K562 (cell line): ENCODE data around the gene MAST1. TPM values are rescaled to one million over a fixed set of nuclear protein-coding genes. Genes with fewer than 3 reads are reported as not detected.

Experiments used
- GABPA ChIP-seq: fragments of 200-800 bp; sonication (Bioruptor generic); conservative IDR thresholded peaks from 2 replicates; pipeline ENCODE4 v1.6.1; 2016; ENCODE audit warnings: low read depth, missing genetic modification characterization, missing compliant biosample characterization
- ILF3 ChIP-seq: fragments of 450-650 bp; IDR thresholded peaks from 2 replicates; pipeline ENCODE4 v1.6.1; 2018; ENCODE audit warnings: antibody characterized with exemption, mild to moderate bottlenecking, moderate library complexity, borderline replicate concordance
- KDM5B ChIP-seq: fragments of 200-600 bp; sonication (generic); IDR thresholded peaks from 2 replicates; pipeline ENCODE4 v1.6.1; 2012; ENCODE audit warnings: low read depth, mild to moderate bottlenecking, moderate library complexity, low read length, control low read depth, inconsistent platforms; ENCODE audit not compliant: insufficient replicate concordance
- KLF13 ChIP-seq: fragments of 450-650 bp; IDR thresholded peaks from 2 replicates; pipeline ENCODE4 v1.6.1; 2016; ENCODE audit warnings: missing genetic modification characterization, low read depth, mild to moderate bottlenecking, missing compliant biosample characterization, moderate library complexity, borderline replicate concordance
- NR2C2 ChIP-seq, 2 experiments: fragments of 200-800 bp in 1 of 2; sonication (Bioruptor generic) in 1 of 2; sonication (generic) in 1 of 2; formaldehyde crosslinking in 1 of 2; IDR thresholded peaks; 2 replicates each; pipeline versions ENCODE4 v1.6.1 to v1.8.0; 2016 to 2022; ENCODE audit warnings: mild to moderate bottlenecking in 1 of 2, missing compliant biosample characterization in 1 of 2, missing genetic modification characterization in 1 of 2, missing genetic modification reagents in 1 of 2
- PHB2 ChIP-seq: fragments of 450-650 bp; IDR thresholded peaks from 2 replicates; pipeline ENCODE4 v1.6.1; 2017; ENCODE audit warnings: low read depth
- PHF8 ChIP-seq: fragments of 200-600 bp; sonication (generic); IDR thresholded peaks from 2 replicates; pipeline ENCODE4 v1.6.1; 2012; ENCODE audit warnings: mixed run types, mild to moderate bottlenecking, inconsistent platforms, low read length, moderate library complexity, borderline replicate concordance
- RBM15 ChIP-seq: fragments of 200-400 bp; formaldehyde crosslinking; IDR thresholded peaks from 2 replicates; pipeline ENCODE4 v1.6.1; 2018; ENCODE audit warnings: mild to moderate bottlenecking, low read length, moderate library complexity; ENCODE audit not compliant: insufficient read depth
- TOE1 ChIP-seq, 2 experiments: fragments of 450-650 bp in 1 of 2; sonication (generic) in 1 of 2; formaldehyde crosslinking in 1 of 2; IDR thresholded peaks; 2 replicates each; pipeline versions ENCODE4 v1.7.1 to v1.8.0; 2016 to 2022; ENCODE audit warnings: borderline replicate concordance in 2 of 2, mild to moderate bottlenecking in 2 of 2, antibody characterized with exemption in 1 of 2, inconsistent platforms in 1 of 2, low read depth in 1 of 2, missing genetic modification reagents in 1 of 2, moderate library complexity in 1 of 2
- ZNF277 ChIP-seq: fragments of 250-450 bp; sonication (Bioruptor Pico); IDR thresholded peaks from 2 replicates; pipeline ENCODE4 v1.8.0; 2022; ENCODE audit warnings: inconsistent platforms, mild to moderate bottlenecking, moderate library complexity, borderline replicate concordance
- ZNF398 ChIP-seq: fragments of 250-450 bp; sonication (Bioruptor Pico); IDR thresholded peaks from 2 replicates; pipeline ENCODE4 v1.8.0; 2021; ENCODE audit warnings: moderate library complexity, mild to moderate bottlenecking, inconsistent platforms
- ZNF57 ChIP-seq: fragments of 450-650 bp; formaldehyde crosslinking; IDR thresholded peaks from 2 replicates; pipeline ENCODE4 v1.4.0; 2020; ENCODE audit warnings: mild to moderate bottlenecking, moderate library complexity
- polyA plus RNA-seq, 8 experiments: library from polyadenylated mRNA; depleted of rRNA in 4 of 8; stranded (reverse) in 5 of 8; unstranded in 3 of 8; fragments of >200 nt; fragmentation: Nextera tagmentation in 2 of 8; fragmentation: Illumina TruSeq in 1 of 8; extraction: Ambion mirVana in 2 of 8; extraction: Trizol in 1 of 8; gene quantifications; 2 replicates each; pipeline versions ENCODE4 v1.2.1 to v1.2.3, GENCODE V29; 2011 to 2014; ENCODE audit warnings: inconsistent platforms in 1 of 8, missing spikeins in 1 of 8
- total RNA-seq, 7 experiments: library from RNA; depleted of rRNA in 6 of 7; stranded (reverse); fragments of >200 nt in 6 of 7; fragmentation: Illumina TruSeq in 2 of 7; extraction: Trizol in 2 of 7; gene quantifications; 2 replicates each; pipeline versions ENCODE4 v1.2.1 to v1.2.3, GENCODE V29; 2011 to 2021; ENCODE audit warnings: low replicate concordance in 1 of 7
- TF ChIP-seq, protein P1 (sequence below): fragments of 250-450 bp; sonication (Bioruptor Pico); IDR thresholded peaks from 2 replicates; pipeline ENCODE4 v1.8.0; 2021; ENCODE audit warnings: moderate library complexity, mild to moderate bottlenecking, inconsistent platforms
- TF ChIP-seq, protein P2 (sequence below): fragments of 150-350 bp; conservative IDR thresholded peaks from 2 replicates; pipeline ENCODE4 v1.6.1; 2014; ENCODE audit warnings: low read length

Gene MAST1
- total and polyA plus RNA-seq, 9 of the 15 experiments (the other 6 are each of a cell fraction or from before 2014, with no cell fraction given), result 0.48 to 10.3 (median 3.9) TPM

DNA sequence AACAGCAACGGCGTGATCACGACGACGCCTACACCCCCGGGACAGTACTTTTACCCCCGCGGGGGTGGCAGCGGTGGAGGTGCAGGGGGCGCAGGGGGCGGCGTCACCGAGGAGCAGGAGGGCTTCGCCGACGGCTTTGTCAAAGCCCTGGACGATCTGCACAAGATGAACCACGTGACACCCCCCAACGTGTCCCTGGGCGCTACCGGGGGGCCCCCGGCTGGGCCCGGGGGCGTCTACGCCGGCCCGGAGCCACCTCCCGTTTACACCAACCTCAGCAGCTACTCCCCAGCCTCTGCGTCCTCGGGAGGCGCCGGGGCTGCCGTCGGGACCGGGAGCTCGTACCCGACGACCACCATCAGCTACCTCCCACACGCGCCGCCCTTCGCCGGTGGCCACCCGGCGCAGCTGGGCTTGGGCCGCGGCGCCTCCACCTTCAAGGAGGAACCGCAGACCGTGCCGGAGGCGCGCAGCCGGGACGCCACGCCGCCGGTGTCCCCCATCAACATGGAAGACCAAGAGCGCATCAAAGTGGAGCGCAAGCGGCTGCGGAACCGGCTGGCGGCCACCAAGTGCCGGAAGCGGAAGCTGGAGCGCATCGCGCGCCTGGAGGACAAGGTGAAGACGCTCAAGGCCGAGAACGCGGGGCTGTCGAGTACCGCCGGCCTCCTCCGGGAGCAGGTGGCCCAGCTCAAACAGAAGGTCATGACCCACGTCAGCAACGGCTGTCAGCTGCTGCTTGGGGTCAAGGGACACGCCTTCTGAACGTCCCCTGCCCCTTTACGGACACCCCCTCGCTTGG lies 46.1 kb upstream of the MAST1 start (continued):
- TF ChIP-seq ZNF277 (CRISPR knock-in tag) (no peak), KLF13 (tag) (no peak), PHB2 (no peak), KDM5B (peak; percentile 72), TOE1 (IDR thresholded peaks at IDR 0.05; ENCODE audit: borderline replicate concordance) (peak; percentile 82), TOE1 (CRISPR knock-in tag; IDR thresholded peaks at IDR 0.05; ENCODE audit: borderline replicate concordance, low read depth) (no peak), NR2C2 (CRISPR knock-in tag; IDR thresholded peaks at IDR 0.05) (peak; percentile 90), NR2C2 (tag; IDR thresholded peaks at IDR 0.05) (peak; percentile 89), GABPA (tag) (peak; percentile 85), ZNF398 (CRISPR knock-in tag) (no peak), PHF8 (peak; percentile 12; the same call in 1 of the 2 replicates), RBM15 (peak; percentile 96; the same call in 1 of the 2 replicates), ILF3 (no peak), ZNF57 (CRISPR knock-in tag) (no peak)
- TF ChIP-seq, protein P1, sequence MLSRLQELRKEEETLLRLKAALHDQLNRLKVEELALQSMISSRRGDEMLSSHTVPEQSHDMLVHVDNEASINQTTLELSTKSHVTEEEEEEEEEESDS (CRISPR knock-in tag), result no peak
- TF ChIP-seq, protein P2, sequence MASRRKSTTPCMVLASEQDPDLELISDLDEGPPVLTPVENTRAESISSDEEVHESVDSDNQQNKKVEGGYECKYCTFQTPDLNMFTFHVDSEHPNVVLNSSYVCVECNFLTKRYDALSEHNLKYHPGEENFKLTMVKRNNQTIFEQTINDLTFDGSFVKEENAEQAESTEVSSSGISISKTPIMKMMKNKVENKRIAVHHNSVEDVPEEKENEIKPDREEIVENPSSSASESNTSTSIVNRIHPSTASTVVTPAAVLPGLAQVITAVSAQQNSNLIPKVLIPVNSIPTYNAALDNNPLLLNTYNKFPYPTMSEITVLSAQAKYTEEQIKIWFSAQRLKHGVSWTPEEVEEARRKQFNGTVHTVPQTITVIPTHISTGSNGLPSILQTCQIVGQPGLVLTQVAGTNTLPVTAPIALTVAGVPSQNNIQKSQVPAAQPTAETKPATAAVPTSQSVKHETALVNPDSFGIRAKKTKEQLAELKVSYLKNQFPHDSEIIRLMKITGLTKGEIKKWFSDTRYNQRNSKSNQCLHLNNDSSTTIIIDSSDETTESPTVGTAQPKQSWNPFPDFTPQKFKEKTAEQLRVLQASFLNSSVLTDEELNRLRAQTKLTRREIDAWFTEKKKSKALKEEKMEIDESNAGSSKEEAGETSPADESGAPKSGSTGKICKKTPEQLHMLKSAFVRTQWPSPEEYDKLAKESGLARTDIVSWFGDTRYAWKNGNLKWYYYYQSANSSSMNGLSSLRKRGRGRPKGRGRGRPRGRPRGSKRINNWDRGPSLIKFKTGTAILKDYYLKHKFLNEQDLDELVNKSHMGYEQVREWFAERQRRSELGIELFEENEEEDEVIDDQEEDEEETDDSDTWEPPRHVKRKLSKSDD, result no peak
